GM19239 (cell line): ENCODE measurements around the gene AMZ1.
"Not testable (repeated sequence)": the region's sequence is repeated elsewhere in the genome, so short reads cannot be mapped to it uniquely, and the experiment has no call there.

Experiments used
- DNase-seq: peaks from one replicate; pipeline ENCODE4 v3.0.0; 2011; ENCODE audit warnings: low spot score; ENCODE audit not compliant: insufficient read length
- FAIRE-seq: peaks from 2 replicates; lab custom pipeline; 2011; peaks lifted over from hg19 to GRCh38; lab: Jason Lieb, UNC

Gene AMZ1

GRCh38 chr7:2688409-2689342 lies 674 bp downstream of the AMZ1 start:
- DNase-seq (peak; percentile 89), FAIRE-seq (peak; percentile 100)

- FAIRE-seq = peak; percentile 48
- no peak for DNase-seq
These were observed 1.4 kb downstream of the AMZ1 start for GRCh38 chr7:2689343-2689847.

- FAIRE-seq (peak; percentile 61), DNase-seq (no peak)
These were observed 2.1 kb downstream of the AMZ1 start for GRCh38 chr7:2689951-2690705.

GRCh38 chr7:2691011-2691707 lies 3.2 kb downstream of the AMZ1 start:
- FAIRE-seq (no peak), DNase-seq (no peak)

GRCh38 chr7:2691932-2692439 lies 4.0 kb downstream of the AMZ1 start:
- not testable (repeated sequence) for FAIRE-seq

GRCh38 chr7:2692543-2692942 lies 4.5 kb downstream of the AMZ1 start:
- DNase-seq (no peak), FAIRE-seq (no peak)

More at GRCh38 chr7:2691932-2692439, 4.0 kb downstream of the AMZ1 start:
- DNase-seq = not testable (repeated sequence)

- DNase-seq, FAIRE-seq: not testable (repeated sequence)
These were observed 5.6 kb downstream of the AMZ1 start for GRCh38 chr7:2693420-2694121.

GRCh38 chr7:2694122-2694436 lies 6.1 kb downstream of the AMZ1 start:
- not testable (repeated sequence) for DNase-seq, FAIRE-seq

GRCh38 chr7:2698581-2699288 lies 10.7 kb downstream of the AMZ1 start:
- peak; percentile 99 for FAIRE-seq
- peak; percentile 92 for DNase-seq

- FAIRE-seq = no peak
- DNase-seq = no peak
These were observed 11.3 kb downstream of the AMZ1 start for GRCh38 chr7:2699289-2699620.

- no peak for DNase-seq
- no peak for FAIRE-seq
These were observed 12.3 kb downstream of the AMZ1 start for GRCh38 chr7:2700141-2700850.

- FAIRE-seq = no peak
These were observed 13.4 kb downstream of the AMZ1 start for GRCh38 chr7:2701424-2701823.

GRCh38 chr7:2701832-2702593 lies 14.0 kb downstream of the AMZ1 start:
- no peak for DNase-seq
- FAIRE-seq = no peak

More at GRCh38 chr7:2701424-2701823, 13.4 kb downstream of the AMZ1 start:
- no peak for DNase-seq

- FAIRE-seq (no peak), DNase-seq (no peak)
These were observed 14.6 kb downstream of the AMZ1 start for GRCh38 chr7:2702594-2702957.

GRCh38 chr7:2705371-2706096 lies 17.5 kb downstream of the AMZ1 start:
- FAIRE-seq = no peak
- no peak for DNase-seq

- no peak for FAIRE-seq
These were observed 18.7 kb downstream of the AMZ1 start for GRCh38 chr7:2706685-2707126.

GRCh38 chr7:2707481-2707880 lies 19.5 kb downstream of the AMZ1 start:
- DNase-seq = no peak
- FAIRE-seq = no peak

More at GRCh38 chr7:2706685-2707126, 18.7 kb downstream of the AMZ1 start:
- DNase-seq = no peak
